Measurements from ENCODE around the gene ELK1. TPM values are rescaled to one million over a fixed set of nuclear protein-coding genes. Genes with fewer than 3 reads are reported as not detected.
"Not testable (repeated sequence)": the region's sequence is repeated elsewhere in the genome, so short reads cannot be mapped to it uniquely, and the experiment has no call there.

Gene ELK1, protein sequence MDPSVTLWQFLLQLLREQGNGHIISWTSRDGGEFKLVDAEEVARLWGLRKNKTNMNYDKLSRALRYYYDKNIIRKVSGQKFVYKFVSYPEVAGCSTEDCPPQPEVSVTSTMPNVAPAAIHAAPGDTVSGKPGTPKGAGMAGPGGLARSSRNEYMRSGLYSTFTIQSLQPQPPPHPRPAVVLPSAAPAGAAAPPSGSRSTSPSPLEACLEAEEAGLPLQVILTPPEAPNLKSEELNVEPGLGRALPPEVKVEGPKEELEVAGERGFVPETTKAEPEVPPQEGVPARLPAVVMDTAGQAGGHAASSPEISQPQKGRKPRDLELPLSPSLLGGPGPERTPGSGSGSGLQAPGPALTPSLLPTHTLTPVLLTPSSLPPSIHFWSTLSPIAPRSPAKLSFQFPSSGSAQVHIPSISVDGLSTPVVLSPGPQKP
- 10 to 100 TPM; 82.7 to 84.9 TPM for total RNA-seq

DNA sequence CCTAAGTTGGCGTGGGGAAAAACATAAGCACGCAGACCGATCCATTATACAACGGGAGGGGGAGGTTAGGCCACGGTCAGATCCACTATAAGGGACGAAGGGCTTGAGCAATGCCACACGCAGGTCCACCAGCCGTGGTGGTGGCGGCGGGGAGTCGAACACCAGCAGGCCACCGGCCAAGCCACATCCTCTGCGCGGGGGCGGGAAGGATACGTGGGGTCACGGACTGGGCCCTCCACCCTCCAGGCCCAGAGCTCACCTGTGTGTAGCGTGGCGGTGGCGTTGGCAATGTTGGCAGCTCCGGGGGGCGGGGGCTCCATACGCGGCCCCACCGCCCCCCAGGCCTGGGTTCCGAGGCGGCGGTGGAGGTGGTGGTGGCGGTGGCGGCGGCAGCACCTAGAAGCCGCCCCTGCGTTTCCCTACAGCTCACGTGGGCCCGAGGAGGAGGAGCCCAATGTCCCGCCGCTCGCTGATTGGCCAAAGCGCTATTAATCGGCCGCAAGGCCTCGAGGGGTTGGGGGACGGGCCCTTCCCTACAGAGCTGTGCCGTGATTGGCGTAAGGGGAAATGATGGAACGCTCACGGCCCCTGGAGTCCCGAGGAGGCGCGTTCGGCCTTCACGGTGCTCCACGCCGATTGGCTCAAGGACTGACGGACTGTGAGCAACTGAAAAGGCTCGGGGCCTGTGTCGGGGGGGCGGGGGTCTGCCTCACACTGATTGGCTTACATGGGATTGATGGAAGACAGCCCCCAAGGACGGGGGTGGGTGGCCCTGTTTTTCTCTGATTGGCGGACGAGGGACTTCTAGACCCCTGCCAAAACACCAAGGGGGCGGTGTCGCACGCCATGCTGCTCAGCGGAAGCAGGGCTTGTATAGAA lies at the start of gene ELK1:
TSS of gene ELK1 (minus strand) at position 400 of the 879 bp plus-strand sequence. CDS start 9,122 bp downstream, outside the sequence.
- H3K27ac Mint-ChIP-seq, result peak within 1 kb of the TSS; percentile 95
- peak within 1 kb of the TSS; percentile 89 to 92 for H3K4me3 Mint-ChIP-seq
- H3K27me3 Mint-ChIP-seq (ENCODE audit: low read depth), result peaks cover 4% of the 10 kb centered on the region
- peak; percentile 88 to 92 for DNase-seq
- ATAC-seq (replicated peaks in 1 of 2), result peak; percentile 91 to 92
- peaks cover 24% of the 10 kb centered on the region for H3K4me1 Mint-ChIP-seq (ENCODE audit: low read depth)
- no peaks in the 10 kb centered on the region for H3K9me3 Mint-ChIP-seq
- peaks cover 11 to 14% of the 10 kb centered on the region in 2 donors for H3K36me3 Mint-ChIP-seq (ENCODE audit: insufficient read depth in 2 of 2)

DNA sequence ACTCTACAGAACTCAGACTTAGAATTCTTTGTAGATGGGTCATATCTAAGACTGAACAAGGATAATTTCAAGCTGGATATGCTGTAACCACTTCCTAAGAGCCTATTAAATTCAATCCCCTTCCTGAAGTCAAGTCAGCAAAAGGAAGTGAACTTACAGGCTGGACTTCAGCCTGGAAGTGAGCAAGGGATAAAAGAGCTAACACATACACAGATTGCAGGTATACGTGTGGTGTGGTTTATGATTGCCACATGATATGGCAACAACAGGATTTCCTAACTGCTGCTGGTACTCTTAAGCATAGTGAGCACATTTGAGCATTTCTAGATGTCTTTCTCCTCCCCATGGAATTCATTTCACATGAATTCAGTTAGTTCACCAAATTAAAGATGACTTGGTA lies 46.8 kb upstream of the ELK1 start:
- Mint-ChIP-seq H3K27ac (no peak overlapping the region), H3K9me3 (no peaks in the 10 kb centered on the region), H3K27me3 (ENCODE audit: low read depth) (peaks cover 40% of the 10 kb centered on the region), H3K36me3 (ENCODE audit: insufficient read depth in 2 of 2) (no peaks in the 10 kb centered on the region), H3K4me1 (ENCODE audit: low read depth) (no peaks in the 10 kb centered on the region), H3K4me3 (no peak overlapping the region)
- no peak for ATAC-seq (replicated peaks in 1 of 2)
- DNase-seq, result no peak

DNA sequence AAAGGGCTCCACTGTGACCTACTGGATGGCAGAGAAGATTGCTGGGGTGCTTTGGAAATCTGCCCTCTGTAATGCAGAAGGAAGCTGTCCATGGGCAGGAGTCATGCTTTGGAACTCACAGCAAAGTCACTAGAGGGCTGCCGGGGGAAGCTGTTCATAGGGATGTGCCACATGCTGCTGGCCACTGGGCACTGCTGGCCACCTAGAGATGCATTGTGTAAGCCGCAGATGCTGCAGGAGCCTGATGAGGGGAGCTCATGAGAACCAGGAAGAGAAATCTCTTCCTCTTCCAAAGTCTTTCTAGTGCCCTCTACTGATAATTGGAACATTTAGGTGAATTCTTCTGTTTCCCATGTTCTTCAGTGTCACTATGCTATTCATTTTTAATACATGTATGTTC lies 39.8 kb upstream of the ELK1 start:
- Mint-ChIP-seq H3K9me3 (no peaks in the 10 kb centered on the region), H3K27ac (no peak overlapping the region), H3K27me3 (ENCODE audit: low read depth) (peaks cover 37% of the 10 kb centered on the region), H3K36me3 (ENCODE audit: insufficient read depth in 2 of 2) (no peaks in the 10 kb centered on the region), H3K4me1 (ENCODE audit: low read depth) (no peaks in the 10 kb centered on the region), H3K4me3 (no peak overlapping the region)
- ATAC-seq (replicated peaks in 1 of 2) (no peak), DNase-seq (no peak)

DNA sequence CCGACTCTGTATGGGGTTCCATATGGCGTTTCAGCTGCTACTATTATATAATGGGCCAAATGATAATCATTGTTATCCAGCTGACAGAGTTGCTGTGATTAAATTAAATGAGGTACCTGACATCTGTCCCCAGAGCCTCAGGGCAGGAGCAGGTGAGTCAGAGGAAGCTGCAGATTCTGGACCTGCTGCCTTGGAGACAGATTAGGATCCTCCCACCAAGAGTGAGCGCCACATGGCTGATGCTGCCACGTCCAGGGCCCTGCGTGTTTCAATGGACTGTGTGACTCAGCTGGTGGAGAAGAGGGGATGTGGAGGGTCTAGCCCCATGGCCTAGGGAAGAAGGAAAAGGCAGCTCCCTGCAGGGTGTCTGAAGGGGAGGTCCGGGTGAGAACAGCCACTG lies 36.9 kb upstream of the ELK1 start:
- Mint-ChIP-seq H3K27me3 (ENCODE audit: low read depth) (peaks cover 47% of the 10 kb centered on the region), H3K9me3 (no peaks in the 10 kb centered on the region), H3K4me3 (no peak overlapping the region), H3K4me1 (ENCODE audit: low read depth) (no peaks in the 10 kb centered on the region), H3K36me3 (ENCODE audit: insufficient read depth in 2 of 2) (no peaks in the 10 kb centered on the region), H3K27ac (no peak overlapping the region)
- no peak for DNase-seq
- ATAC-seq (replicated peaks in 1 of 2), result no peak

DNA sequence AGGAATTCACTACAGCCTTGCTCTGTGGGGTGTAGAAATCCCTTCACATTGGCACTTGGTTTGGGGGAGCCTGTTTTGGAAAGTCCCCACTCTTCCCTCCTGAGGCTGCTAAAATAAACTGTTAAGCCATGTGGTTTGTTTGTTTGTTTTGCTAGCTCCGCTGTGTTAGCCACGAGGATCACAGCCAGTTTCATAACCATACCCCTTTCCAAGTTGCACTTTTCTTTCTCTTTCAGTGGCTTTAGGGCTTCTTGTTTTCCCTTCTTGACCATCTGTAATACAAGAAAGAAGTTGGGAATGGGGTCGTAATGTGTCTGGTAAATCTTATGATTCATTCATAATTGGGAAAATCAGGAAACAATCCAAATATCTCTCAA lies 33.5 kb upstream of the ELK1 start:
- H3K36me3 Mint-ChIP-seq (ENCODE audit: insufficient read depth in 2 of 2), result no peaks in the 10 kb centered on the region
- peaks cover 35% of the 10 kb centered on the region for H3K27me3 Mint-ChIP-seq (ENCODE audit: low read depth)
- no peaks in the 10 kb centered on the region for H3K4me1 Mint-ChIP-seq (ENCODE audit: low read depth)
- no peaks in the 10 kb centered on the region for H3K9me3 Mint-ChIP-seq
- H3K27ac Mint-ChIP-seq, result no peak overlapping the region
- no peak overlapping the region for H3K4me3 Mint-ChIP-seq
- DNase-seq (no peak), ATAC-seq (replicated peaks in 1 of 2) (no peak)

DNA sequence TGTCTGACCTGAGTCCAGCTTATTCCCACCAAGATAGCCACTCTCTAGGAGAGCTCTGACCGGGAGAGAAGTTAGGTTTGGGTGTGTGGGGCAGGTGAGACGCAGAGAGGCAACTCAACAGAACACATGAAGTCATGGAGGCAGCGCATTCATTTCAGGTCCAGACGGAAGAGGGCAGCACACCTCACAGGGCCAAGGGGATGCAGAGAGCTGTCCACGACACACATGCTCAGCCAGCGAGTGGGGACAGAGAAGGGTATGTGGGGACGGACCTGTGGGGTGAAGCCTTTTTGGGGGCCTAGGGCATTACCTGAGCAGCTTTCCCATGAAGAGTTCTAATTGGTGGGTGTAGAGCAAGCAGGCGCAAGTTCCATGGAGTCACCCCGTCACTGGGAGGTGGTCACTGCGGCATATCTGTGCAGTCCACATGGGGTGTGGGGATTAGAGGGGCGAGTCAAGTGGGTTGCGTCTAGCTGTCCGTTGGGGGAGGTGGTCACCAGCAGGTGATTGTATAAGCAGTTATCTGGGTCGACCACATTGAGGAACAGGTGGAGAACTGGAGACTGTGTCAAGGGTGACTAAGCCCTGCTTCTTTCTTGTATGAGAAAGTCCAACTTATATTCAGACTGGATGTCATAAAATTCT lies 32.9 kb upstream of the ELK1 start:
- Mint-ChIP-seq H3K4me3 (no peak overlapping the region), H3K9me3 (no peaks in the 10 kb centered on the region), H3K36me3 (ENCODE audit: insufficient read depth in 2 of 2) (no peaks in the 10 kb centered on the region), H3K27me3 (ENCODE audit: low read depth) (peaks cover 34% of the 10 kb centered on the region), H3K4me1 (ENCODE audit: low read depth) (no peaks in the 10 kb centered on the region), H3K27ac (no peak overlapping the region)
- no peak for ATAC-seq (replicated peaks in 1 of 2)
- no peak for DNase-seq

DNA sequence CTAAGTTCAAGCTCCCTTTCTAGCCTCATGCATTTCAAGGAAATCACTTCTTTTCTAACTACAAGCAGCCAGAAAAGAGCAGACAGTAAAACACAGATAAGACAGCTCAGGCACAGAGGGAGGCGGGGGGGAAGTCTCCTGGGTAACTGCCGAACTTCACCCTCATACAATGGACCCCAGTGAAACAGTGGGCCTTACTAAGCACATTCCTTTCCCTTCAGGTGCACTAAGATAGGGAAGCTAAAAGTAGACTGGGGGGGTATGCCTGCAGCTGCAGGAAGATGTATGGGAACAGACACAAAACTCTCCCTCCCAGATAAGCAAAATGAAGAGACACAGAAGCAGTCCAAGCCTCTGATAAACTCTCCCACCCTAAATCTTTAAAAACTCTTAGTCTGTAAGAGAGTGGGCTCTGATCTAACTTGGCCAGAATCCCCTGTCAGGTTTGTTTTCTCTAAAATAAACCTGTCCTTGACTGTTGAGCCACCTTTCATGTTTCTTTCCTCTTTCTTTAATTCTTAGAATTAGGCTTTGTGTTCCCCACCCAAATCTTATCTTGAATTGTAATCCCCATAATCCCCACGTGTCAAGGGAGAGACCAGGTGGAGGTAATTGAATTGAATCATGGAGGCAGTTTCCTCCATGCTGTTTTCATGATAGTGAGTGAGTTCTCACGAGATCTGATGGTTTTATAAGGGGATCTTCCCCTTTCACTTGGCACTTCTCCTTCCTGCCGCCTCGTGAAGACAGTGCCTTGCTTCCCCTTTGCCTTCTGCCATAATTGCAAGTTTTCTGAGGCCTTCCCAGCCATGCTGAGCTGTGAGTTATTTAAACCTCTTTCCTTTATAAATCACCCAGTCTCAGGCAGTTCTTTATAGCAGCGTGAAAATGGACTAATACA lies 25.8 kb upstream of the ELK1 start:
- H3K36me3 Mint-ChIP-seq (ENCODE audit: insufficient read depth in 2 of 2), result not testable (repeated sequence)
- peaks cover 21% of the 10 kb centered on the region for H3K27me3 Mint-ChIP-seq (ENCODE audit: low read depth)

DNA sequence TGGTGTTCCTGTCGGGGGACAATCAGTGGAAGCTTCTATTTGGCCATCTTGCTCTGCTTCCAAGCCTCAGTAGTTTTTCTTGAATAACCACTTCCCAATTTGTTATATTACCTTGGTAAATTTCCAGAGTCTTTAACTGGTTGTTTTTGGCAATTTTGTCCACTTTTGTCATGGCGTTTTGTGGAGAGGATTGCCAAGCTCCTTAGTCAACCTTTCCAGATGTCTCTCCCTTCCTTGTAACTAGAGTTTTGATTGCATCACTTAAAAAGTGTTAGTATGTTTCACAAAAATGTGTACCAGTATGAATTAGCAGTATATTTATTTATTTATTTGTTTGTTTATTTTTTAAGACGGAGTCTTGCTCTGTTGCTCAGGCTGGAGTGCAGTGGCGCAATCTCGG lies 24.4 kb upstream of the ELK1 start:
- H3K27me3 Mint-ChIP-seq (ENCODE audit: low read depth), result peaks cover 16% of the 10 kb centered on the region
- ATAC-seq (replicated peaks in 1 of 2) (no peak), DNase-seq (no peak)
- H3K27ac Mint-ChIP-seq, result no peak overlapping the region
- no peaks in the 10 kb centered on the region for H3K4me1 Mint-ChIP-seq (ENCODE audit: low read depth)
- H3K4me3 Mint-ChIP-seq, result no peak overlapping the region
- H3K9me3 Mint-ChIP-seq, result no peaks in the 10 kb centered on the region
- H3K36me3 Mint-ChIP-seq (ENCODE audit: insufficient read depth in 2 of 2), result no peaks in the 10 kb centered on the region

More for the DNA sequence above, 25.8 kb upstream of the ELK1 start:
- ATAC-seq (replicated peaks in 1 of 2); H3K4me1 Mint-ChIP-seq (ENCODE audit: low read depth); H3K4me3 Mint-ChIP-seq; DNase-seq; H3K9me3 Mint-ChIP-seq; H3K27ac Mint-ChIP-seq: not testable (repeated sequence)

DNA sequence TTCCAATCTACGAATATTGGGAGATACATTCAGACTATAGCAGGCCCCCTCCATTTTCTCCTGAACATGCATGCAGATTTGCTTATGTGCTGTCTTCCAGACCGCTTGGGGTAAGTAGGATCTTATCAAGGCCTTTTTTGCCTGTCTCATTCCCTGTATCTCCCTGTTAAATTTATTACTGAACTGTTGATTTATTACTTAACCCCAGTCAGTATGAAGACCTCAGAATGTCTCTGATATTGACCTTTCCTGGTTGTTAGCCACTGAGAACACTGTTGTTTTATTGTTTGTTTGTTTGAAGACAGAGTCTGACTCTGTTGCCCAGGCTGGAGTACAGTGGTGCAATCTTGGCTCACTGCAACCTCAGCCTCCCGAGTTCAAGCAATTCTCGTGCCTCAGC lies 15.4 kb upstream of the ELK1 start:
- H3K27ac Mint-ChIP-seq; H3K9me3 Mint-ChIP-seq; H3K36me3 Mint-ChIP-seq (ENCODE audit: insufficient read depth in 2 of 2); ATAC-seq (replicated peaks in 1 of 2); H3K27me3 Mint-ChIP-seq (ENCODE audit: low read depth); DNase-seq; H3K4me3 Mint-ChIP-seq: not testable (repeated sequence)
- H3K4me1 Mint-ChIP-seq (ENCODE audit: low read depth), result peaks cover 37% of the 10 kb centered on the region

DNA sequence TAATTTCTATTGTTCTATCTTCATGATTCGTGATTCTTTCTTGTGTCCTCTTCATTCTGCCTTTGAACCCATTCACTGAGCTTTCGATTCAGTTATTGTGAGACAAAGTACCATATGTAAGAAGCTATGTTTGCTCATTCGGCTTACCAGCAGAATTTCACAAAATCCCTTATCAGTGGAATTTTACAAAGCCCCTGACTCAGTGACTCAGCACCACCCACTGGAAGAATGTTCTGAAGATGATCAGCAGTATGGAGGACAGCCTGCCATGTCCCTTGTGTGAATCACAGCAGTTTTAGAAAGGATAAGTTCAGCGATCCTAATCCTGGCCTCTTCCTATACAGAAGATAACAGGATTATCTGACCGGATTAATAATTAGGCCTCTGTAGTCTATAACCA lies 14.4 kb upstream of the ELK1 start:
- H3K27me3 Mint-ChIP-seq (ENCODE audit: low read depth), result peaks cover 6% of the 10 kb centered on the region
- H3K4me1 Mint-ChIP-seq (ENCODE audit: low read depth), result peaks cover 46% of the 10 kb centered on the region
- H3K4me3 Mint-ChIP-seq, result peak overlapping the region in 1 of 2 donors; percentile 27
- H3K27ac Mint-ChIP-seq, result peak overlapping the region; percentile 47
- no peak for ATAC-seq (replicated peaks in 1 of 2)
- H3K36me3 Mint-ChIP-seq (ENCODE audit: insufficient read depth in 2 of 2), result peaks cover 4 to 5% of the 10 kb centered on the region in 2 donors
- H3K9me3 Mint-ChIP-seq, result peaks cover 0 to 2% of the 10 kb centered on the region in 2 donors
- no peak for DNase-seq

DNA sequence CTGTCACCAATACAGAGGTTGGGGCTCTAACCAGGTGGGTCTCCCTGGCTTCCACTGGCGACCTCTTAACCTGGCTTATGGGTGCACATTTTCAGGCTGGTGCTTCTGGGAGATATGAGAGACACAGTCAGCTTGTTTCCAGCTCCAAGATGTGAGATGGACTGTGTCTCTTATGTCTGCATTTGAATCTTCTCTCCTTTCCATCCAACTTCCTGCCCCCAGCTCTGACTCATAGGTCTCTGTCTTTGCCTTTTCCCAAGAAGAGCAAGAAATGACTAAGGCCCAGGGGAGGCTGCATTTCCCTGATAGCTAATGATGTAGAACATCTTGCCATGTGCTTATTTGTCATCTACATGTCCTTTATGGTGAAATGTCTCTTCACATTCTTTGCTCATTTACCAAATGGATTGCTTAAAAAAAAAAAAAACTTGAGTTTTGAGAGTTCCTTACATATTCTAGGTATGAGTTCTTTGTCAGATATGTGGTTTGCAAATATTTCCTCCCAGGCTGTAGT lies 11.8 kb upstream of the ELK1 start:
- Mint-ChIP-seq H3K36me3 (ENCODE audit: insufficient read depth in 2 of 2) (peaks cover 4 to 6% of the 10 kb centered on the region in 2 donors), H3K9me3 (peaks cover 0 to 2% of the 10 kb centered on the region in 2 donors), H3K27me3 (ENCODE audit: low read depth) (peaks cover 6% of the 10 kb centered on the region), H3K4me3 (peak overlapping the region; percentile 47 to 66), H3K4me1 (ENCODE audit: low read depth) (peaks cover 54% of the 10 kb centered on the region), H3K27ac (peak overlapping the region; percentile 82)
- ATAC-seq (replicated peaks in 1 of 2) (peak; percentile 34 to 38), DNase-seq (peak; percentile 53 to 72)

DNA sequence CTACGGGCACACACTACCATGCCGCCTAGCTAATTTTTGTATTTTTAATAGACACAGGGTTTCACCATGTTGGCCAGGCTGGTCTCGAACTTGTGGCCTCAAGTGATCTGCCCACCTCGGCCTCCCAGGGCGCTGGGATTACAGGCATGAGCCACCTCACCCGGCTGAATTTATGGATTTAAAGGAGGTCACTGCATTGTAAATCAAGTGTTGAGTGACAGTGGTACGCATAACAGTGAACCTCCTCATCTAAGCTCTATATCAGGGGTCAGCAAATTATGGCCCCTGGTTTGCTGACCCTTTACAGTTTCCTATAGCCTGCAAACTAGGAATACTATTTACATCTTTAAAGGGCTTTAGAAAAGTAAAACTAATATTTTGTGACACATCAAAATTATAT lies 11.2 kb upstream of the ELK1 start:
- peaks cover 0 to 2% of the 10 kb centered on the region in 2 donors for H3K9me3 Mint-ChIP-seq
- H3K4me3 Mint-ChIP-seq, result no peak overlapping the region
- H3K27me3 Mint-ChIP-seq (ENCODE audit: low read depth), result peaks cover 6% of the 10 kb centered on the region
- H3K27ac Mint-ChIP-seq, result no peak overlapping the region
- no peak for DNase-seq
- H3K4me1 Mint-ChIP-seq (ENCODE audit: low read depth), result peaks cover 55% of the 10 kb centered on the region
- H3K36me3 Mint-ChIP-seq (ENCODE audit: insufficient read depth in 2 of 2), result peaks cover 4 to 7% of the 10 kb centered on the region in 2 donors
- ATAC-seq (replicated peaks in 1 of 2), result no peak
